T-helper 2 cell (primary cell): ENCODE measurements around the gene KANK4.

Experiments used
- DNase-seq, 5 experiments: peaks; one replicate each; pipeline versions ENCODE4 v3.0.0 to v3.0.0-alpha.2; 2012 to 2022
- total RNA-seq, 2 donors: gene quantifications; one replicate each; lab custom pipeline; 2026; lab: John Stamatoyannopoulos, UW

KANK4 gene
- 0 reads per million in 2 donors for total RNA-seq

DNA sequence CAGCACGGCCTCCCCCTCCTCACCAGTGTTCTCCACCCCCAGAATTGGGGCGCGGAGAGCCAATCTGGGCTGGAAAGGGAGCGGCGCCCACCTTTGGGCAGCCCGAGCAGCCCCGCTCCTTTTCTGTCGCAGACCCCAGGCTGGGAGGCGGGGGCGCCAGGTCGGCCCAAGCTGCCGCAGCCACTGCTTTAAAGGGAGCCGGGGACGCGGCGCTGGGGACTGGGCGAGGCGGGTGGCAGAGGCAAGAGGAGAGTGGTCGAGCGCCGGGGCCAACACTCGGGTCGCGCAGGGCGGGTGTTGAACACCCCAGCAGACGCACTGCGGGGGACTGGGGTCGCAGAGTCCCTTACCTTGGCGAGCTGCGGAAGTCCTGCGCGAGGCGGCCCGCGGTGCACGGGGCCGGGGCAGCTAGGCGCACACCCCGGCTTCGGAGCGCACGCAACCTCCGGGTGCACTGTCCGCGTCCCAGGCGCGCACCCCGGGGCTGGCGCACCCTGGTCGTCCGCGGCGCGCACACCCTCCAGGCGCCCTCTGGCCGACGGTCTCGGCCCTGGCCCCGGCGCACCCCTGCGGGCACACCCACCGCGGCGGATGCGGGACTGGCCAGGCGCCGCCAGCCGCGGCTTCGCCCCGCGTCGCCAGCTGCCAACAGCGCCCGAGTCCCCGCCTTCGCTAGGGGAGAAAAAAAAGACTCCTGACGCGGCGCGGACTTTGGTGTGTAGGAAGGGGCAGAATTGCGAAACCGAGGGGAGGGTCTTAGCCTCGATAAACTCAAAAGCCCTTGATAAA is at the start of gene KANK4:
Gene KANK4 (minus strand): TSS at position 679 of the 789 bp plus-strand sequence. CDS start 37,870 bp downstream, outside the sequence.
- DNase-seq, result peak in 1 of 5 experiments; percentile 20

DNA sequence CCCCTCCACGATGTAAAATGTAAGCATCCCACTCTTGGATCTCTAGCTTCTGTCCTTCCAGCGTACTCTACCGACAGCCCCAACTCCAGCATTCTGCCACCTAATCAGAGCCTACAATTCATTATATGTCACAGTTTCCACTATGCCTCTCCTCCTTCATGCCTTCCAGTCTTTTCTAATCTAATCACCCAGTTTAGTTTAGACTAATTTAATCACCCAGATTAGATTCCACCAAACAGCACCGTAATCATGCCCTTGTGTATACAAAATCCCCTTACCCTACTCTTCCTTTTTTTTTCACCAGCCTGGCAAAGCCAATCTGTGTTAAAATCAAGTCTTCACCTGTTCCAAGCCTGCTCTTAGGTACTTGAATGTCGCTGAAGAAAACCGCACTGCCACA is 49.8 kb upstream of the KANK4 start:
- no peak for DNase-seq

DNA sequence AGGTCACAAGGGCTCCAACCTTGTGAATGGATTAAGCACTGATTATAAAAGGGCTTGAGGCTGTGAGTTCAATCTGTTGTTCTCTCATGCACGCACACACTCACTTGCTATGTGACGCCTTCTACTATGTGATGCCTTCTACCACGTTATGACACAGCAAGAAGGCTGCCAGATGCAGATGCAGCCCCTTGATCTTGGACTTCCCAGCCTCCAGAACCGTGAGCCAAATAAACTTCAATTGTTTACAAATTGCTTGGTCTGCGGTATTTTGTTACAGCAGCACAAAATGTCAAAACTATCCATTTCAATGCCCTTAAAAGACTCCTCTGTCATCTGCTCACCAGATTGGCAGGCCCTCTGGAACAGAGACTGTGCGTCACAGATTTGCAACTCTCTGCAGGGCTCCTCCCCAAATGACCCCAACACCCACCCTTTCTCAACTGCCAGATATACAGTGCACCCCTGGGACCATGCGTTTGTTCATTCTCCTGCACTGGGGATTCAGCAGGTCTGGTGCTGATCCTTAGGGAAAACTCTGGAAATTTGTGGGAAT is 47.8 kb upstream of the KANK4 start:
- no peak for DNase-seq

GRCh38 chr1:62364721-62365120 is 45.5 kb upstream of the KANK4 start:
- DNase-seq, result no peak

DNA sequence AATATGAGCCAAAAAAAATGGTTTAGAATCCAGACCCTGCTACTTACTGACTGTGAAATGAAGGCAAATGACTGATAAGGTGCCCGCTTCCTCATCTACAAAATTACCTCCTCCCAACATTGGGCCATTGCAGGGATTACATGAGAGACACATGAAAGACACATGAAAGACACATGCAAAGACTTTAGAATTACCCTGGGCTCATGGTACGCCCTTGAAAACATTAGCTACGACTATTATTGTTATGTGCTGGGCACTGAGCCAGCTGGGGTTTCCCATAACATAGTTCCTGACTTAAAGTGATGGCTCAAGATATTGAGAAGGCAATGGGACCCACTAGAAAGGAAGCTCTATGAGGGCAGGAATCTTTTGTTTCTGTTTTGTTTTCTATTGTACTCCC is 43.7 kb upstream of the KANK4 start:
- DNase-seq, result no peak

GRCh38 chr1:62362061-62362917 is 43.1 kb upstream of the KANK4 start:
- DNase-seq, result no peak

DNA sequence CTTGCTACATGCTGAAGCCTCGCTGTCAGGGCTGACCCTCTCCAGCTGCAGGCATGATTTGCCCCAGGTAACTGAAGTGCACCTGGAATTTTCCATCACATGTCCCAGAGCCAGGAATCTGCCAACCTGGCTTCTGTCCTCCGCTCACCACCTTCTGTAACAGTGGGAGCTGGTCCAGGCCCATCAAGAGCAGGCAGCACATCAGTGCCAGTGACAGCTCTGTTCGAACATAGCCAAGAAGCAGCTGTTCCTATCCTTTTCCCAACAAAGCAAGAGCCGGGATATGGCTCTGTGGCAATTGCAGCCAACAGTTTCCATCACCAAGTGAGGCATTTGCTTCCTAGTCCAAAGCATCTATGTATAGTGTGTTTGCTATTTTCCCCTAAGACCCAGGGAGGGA is 42.2 kb upstream of the KANK4 start:
- no peak for DNase-seq

DNA sequence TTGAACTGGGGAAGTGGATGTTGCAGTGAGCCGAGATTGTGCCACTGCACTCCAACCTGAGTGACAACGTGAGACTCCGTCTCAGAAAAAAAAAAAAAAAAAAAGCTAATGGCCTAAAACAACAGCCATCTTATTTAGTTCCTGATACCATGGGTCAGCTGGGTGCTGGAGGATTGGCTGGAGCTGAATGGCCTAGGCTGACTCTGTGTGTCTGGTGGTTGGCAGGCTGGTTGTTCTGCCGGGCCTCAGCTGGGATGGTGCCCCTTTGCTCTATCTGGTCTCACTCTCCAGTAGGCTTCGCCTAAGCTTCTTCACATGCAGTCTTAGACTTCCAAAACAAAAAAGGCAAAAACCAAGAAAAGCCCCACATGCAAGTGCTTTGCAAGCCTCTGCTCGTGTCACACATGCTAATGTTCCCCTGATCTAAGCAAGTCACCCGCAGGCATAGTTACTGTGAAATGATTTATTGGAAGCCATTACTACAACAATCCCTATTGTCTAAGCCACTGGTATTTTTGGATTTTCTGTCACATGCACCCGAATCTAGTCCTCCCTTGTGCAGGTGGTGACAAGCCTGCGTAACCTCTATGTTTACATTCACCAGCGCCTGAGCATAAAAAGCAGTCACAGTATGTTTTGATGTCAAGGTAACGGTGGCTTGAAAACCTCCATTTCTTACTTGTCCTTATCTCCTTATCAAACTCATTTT is 39.6 kb upstream of the KANK4 start:
- peak in 1 of 5 experiments; percentile 51 for DNase-seq

DNA sequence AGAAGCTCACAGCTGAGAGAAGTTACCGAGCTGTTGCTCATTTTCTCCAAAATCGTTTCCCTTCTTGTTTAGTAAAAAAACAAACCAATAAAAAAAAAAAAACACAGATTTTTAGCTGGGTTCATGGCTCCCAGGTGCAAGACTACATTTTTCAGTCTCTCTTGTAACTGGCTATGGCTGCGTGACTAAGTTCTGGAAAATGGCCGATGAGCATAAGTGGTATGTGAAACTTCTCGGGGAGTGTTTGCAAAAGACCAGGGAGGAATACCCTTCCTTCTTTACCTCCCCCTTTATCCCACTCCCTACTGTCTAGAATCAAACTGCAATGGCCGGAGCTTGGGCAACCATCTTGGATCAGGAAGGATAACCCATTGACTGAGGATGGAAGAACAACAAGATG is 38.7 kb upstream of the KANK4 start:
- DNase-seq, result no peak

GRCh38 chr1:62356257-62356835 is 37.1 kb upstream of the KANK4 start:
- DNase-seq, result no peak

DNA sequence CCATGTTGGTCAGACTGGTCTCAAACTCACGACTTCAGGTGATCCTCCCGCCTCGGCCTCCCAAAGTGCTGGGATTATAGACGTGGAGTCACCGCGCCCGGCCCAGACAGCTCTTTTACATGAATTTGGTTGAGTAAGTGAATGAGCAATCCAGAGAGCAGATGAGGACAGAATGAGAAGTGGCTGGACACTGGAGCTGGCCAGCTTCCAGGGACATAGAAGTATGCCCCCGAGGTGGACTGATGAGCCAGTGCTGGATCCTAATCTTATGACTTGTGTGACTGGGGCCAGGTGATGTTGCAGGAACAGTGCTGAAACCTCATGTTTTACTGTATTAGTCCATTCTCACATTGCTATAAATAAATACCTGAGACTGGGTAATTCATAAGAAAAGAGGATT is 35.9 kb upstream of the KANK4 start:
- DNase-seq, result no peak

DNA sequence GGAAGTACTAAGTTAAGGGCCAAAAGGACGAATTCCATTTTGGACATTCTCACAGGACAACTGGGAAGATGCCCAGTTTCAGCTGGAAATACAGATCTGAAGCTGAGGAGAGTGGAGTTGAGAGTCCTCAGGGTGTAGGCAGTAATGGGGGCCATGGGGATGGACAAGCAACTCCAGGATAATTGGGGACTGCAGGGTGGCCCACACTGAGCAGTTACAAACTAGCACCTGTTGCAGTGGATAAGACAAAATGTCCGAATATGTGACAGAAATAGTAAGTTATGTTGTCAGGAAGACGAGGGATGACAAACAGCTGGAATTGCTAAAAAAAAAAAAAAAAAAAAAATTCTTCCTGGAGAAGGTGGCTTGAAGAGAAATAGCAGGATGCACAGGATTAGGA is 34.6 kb upstream of the KANK4 start:
- no peak for DNase-seq

- no peak for DNase-seq
Observed at GRCh38 chr1:62352387-62352786, 33.2 kb upstream of the KANK4 start.

DNA sequence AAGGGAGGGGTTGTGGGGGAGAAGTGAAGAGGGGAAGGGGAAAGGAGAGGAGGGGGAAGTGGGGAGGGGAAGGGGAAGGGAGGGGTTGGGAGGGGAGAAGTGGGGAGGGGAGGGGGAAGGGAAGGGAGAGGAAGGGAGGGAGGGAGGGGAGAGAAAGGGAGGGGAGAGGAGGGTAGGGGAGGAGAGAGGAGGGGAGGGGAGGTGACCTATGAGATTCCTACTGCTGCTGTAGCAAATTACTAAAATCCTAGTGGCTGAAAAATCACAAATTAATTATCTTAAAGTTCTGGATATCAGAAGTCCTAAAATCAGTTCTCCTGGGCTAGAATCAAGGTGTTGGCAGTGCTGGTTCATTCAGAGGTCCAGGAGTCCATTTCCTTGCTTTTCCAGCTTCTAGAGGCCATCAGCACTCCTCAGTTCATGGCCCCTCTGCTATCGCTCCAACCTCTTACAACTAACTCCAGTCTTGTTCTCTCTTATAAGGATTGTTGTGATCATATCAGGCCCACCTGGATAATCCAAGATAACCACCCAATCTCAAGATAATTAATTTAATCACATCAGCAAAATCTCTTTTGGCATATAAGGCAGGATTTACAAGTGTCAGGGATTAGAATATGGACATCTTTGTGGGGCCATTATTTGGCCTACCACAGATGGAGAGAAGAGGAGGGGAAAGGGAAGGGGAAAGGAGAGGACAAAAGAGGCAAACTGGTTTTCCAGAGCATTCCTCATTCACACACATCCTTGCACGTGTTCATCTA is 30.4 kb upstream of the KANK4 start:
- DNase-seq, result no peak

- DNase-seq, result no peak
Observed at GRCh38 chr1:62346886-62347285, 27.7 kb upstream of the KANK4 start.

GRCh38 chr1:62343911-62344310 is 24.7 kb upstream of the KANK4 start:
- DNase-seq, result no peak

DNA sequence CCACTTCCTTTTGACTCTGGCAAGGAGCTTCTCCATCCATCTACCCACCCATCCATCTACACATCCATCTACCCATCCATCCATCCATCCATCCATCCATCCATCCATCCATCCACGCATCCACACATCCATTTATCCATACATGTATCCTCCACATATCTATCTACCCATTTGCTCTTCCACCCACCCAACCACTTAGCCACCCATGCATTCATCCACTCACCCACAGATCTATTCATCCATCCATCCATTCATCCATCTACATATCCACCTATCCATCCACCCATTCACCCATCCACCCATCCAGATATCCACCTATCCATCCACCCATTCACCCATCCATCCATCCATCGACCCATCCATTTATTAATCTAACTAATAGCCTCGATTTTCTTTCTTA is 23.0 kb upstream of the KANK4 start:
- DNase-seq, result no peak

DNA sequence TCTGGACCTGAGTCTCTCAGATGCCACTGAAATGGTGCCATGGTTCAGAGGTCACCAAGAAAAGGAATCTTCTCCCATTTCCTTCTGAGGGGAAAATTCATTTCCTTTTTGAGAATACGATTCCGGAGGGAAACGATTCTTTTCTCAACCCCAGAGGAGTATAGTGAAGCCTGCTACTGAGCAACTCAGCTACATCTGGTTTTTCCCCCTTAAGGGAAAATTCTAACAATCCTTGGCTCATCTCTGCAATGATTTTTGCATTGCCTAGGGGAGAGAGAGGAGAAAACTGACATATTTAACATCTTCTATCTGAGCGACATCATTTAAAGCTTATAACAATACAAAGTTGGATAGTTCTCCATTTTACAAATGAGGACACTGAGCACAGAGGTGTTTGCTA is 22.4 kb upstream of the KANK4 start:
- no peak for DNase-seq

DNA sequence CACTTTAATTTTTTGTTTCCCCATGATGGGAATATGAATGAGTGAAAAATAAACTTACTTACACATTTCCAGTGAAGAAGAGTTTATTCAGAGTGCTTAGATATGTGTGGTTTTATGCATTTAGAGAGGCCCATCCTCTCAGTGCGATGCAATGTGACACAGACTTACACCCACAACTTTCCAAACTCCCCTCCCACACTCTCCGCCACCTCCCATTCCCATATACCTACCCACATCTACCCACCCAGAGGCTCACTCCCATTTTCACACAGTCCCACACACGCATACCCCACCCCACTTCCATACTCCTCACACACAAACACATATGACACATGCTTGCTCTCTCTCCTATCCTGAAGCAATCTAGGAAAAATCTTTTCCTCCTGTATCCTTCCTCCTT is 21.9 kb upstream of the KANK4 start:
- DNase-seq, result no peak

DNA sequence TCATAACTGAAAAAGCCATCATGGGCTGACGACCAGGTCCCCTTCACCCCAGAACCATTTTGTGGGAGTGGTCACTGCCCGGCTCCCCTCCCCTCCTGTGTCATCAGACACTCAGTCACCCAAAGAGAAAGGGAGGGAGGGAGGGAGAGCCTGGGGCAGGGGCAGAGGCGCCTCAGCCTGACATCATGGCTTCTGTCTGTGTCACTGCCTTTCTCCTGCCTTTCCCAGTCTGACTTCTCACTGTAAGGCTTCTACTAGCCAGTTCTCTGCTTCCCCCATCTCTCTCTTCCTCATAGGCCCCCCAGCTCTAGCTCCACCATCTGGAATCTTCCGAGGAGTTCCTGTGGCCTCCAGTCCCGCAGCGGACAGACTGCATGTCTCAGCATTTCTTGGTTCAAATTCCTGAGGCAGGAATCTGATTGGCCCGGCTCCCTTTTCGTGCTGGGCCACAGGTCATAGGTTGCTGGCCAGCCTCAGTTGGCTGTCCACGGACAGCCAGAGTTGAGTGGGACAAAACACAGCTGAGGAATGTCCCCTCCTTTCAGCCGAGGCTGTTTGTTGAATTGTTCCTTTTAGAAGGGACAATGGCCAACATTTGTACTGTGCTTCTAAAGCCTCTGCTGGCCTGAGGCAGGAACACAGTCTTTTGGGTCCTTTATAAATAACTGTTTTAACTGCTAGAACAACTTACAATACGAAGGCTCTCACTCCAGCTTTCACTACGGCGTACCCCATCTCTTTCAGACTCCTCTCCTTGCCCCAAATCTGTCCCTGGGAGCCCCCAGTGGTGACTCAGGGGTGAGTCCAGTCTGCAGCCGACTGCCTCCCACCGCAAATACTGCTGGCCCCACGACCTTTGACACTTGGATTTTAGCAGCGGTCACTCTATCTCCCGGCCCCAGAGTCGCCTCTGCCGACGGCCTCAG is 18.7 kb upstream of the KANK4 start:
- DNase-seq, result no peak
